HG02623 (cell line): Measurements from ENCODE around the gene TRMT2A.
"Not testable (repeated sequence)": the region's sequence is repeated elsewhere in the genome, so short reads cannot be mapped to it uniquely, and the experiment has no call there.

Experiments used
- ATAC-seq: cut with Tn5 transposase; IDR thresholded peaks from one replicate; pipeline ENCODE4 v1.9.1; 2021; ENCODE audit warnings: moderate library complexity; ENCODE audit not compliant: unreplicated experiment

Gene TRMT2A

GRCh38 chr22:20116951-20117632 lies at the start of gene TRMT2A:
Gene TRMT2A, minus strand, starts transcription at chr22:20117226. Its CDS starts 320 bp downstream, at chr22:20116906.
- peak; percentile 78 for ATAC-seq

DNA sequence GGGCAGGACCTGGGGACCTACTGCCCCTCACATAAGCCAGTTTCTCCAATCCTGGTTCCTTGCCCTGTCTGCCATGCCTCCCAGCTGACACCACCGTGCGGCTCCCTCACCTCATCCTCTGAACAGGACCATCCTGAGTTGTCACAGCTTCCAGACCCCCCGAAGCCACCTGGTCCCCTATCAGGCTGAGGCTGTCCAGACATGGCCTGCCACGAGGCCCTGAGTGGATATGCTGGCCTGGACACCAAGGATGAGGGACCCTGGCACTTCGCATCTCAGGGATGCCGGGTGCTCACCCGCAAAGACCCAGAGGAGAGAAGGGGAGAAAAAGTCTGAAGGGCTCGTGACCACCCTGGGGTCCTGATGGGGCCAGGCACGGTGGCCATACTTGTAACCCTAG lies 49.7 kb upstream of the TRMT2A start:
- ATAC-seq = no peak

DNA sequence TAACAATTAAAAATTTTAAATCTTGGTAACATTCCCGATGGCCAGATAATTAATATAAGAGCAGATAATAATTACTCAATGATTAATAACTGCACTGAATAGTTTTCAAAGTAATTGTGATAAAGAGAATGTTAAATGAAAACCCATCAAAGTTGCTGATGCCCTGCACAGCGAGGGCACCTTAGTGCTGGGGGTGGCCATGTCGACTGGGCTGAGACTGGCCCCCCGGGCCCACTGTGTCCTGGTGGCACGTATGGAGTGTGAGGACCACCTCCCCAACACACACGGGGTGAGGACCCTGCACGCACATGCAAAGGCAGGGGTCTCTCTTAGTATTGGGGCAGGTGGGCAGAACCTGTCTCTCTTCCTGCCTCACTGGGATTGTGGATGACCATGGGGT lies 48.9 kb upstream of the TRMT2A start:
- no peak for ATAC-seq

DNA sequence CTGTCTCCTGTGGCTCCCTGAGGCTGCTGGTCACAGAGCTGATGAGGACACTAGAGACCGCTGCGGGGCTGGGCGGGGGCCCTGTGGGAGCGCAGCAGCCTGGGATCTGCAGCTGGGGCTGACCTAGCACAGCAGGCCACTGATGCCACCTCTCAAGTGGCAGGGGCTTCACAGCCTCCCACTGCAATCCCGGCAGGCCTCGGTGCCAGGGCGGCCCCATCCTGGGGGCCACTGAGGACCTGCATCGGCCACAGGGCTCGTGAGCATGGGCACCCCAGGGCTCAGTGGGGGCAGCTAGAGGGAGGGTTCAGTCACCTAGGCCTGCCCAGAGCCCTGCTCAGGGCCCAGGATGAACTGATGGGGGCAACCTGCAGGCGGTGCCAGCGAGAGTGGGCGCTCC lies 48.4 kb upstream of the TRMT2A start:
- ATAC-seq = no peak

- ATAC-seq = no peak
These were observed 47.8 kb upstream of the TRMT2A start for GRCh38 chr22:20164863-20165262.

DNA sequence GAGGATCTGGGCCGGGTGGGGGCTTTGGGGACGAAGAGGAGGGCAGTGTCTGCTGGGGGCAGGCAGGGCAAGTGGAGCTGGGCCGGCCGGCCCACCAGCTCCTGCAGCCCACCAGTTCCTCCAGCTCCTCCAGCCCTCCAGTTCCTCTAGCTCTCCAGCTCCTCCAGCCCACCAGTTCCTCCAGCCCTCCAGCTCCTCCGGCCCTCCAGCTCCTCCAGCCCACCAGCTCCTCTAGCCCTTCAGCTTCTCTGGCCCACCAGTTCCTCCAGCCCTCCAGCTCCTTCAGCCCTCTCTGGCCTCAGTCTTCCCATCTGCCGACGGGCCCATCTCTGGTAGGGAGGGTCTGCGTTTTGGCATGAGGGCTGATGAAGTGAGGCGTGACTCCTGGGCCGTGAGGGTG lies 43.0 kb upstream of the TRMT2A start:
- ATAC-seq = no peak

DNA sequence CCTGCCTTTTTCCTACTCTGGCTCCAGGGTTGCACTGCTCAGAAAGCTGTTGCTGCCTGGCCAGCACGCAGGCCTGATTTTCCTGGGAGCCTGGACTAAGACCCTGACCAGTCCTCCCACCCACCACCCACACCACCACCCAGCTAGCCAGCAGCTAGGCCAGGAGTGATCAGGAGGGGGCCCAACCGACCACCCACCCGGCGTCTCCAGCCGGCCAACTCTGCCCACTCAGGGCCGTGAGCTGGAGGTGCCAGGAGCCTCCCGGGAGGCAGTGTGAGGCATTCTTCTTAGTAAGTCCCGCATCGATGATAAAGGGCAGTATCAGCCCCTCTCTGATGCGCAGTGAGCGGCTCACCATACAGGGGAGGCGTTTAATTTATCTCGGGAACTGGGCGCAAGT lies 42.5 kb upstream of the TRMT2A start:
- ATAC-seq = not testable (repeated sequence)

GRCh38 chr22:20159076-20159475 lies 42.0 kb upstream of the TRMT2A start:
- ATAC-seq = no peak

DNA sequence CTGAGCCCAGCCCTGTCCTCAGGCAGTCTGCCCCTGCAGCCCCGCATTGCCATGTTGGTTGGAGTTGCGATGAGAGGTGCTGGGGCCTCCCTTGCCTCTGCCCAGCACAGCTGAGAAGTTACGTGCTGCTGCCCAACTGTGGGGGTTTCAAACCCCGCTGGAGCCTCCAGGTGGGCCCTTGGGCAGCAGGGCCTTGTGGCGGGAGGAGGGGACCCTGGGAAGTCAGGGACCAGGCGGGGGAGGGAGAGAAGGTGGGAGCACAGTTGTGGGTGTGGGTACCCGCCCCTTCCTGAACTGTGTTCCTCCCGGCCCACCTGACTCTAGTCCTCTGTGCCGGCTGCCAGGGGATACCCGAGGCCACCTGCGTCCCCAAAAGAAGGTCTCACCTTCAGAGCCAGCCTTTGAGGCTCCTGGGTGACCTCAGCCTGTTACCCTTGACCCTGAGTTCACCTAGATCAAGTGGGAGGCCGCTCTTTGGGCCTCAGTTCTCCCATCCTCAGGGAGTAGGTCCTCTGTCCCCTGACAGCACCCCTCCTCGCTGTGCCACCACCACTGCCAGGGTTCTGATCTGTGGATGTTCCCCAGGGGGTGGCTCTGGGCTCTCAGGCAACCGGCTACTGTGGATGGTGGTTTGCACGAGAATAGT lies 41.5 kb upstream of the TRMT2A start:
- no peak for ATAC-seq

GRCh38 chr22:20157430-20158183 lies 40.6 kb upstream of the TRMT2A start:
- ATAC-seq = no peak

DNA sequence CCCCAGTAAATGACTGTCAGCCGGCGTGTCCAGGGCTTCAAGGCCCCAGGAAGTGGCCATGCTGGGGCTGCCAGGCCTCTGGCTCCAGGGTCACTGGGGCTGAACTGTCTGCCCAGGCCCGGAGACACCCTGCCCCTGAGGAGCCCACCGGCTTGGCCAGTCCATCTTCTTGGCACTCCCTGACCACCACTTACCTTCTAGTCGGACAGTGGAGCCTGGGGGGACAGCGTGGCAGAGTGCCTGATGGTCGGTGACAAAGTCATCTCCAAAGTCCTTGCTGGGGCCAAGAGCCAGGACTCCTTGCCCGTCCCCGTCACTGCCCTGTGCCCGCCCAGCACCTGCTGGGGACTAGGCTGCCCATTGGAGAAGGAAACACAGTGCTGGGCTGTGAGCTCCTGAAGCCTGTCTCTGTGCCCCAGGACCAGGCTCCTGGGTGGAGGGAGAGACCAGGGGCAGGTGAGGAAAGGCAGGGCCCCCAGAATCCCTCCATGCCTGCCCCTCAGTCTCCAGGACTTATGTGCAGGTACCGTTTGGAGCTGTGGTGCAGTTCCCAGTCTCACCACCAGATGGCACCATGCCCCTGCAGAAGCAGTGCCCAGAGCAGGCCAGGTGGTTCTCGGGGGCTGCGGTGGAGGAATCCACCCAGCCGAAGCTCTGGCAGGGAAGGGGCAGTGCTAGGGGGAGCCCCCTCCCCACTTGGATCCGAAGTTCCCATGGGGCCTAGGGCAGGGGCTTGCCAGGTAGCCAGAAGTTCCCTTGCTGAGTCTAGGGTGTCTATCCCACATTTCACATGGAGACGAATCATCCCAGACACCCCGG lies 39.8 kb upstream of the TRMT2A start:
- ATAC-seq = no peak

DNA sequence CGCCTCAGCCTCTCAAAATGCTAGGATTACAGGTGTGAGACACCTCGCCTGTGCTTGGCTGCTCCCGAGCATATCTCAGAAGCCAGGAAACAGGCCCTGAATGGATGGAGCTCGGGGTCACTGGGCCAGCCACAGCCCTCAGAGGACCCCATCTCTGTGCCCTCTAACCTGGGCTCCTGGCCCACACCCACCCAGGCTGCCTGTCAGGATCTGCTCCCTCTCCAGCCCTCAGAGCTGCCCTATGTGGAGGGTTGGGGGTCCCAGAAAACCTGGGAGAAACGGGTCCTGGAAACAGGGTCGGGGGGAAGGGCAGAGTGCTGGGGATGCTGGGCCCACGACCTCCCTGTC lies 39.0 kb upstream of the TRMT2A start:
- no peak for ATAC-seq

DNA sequence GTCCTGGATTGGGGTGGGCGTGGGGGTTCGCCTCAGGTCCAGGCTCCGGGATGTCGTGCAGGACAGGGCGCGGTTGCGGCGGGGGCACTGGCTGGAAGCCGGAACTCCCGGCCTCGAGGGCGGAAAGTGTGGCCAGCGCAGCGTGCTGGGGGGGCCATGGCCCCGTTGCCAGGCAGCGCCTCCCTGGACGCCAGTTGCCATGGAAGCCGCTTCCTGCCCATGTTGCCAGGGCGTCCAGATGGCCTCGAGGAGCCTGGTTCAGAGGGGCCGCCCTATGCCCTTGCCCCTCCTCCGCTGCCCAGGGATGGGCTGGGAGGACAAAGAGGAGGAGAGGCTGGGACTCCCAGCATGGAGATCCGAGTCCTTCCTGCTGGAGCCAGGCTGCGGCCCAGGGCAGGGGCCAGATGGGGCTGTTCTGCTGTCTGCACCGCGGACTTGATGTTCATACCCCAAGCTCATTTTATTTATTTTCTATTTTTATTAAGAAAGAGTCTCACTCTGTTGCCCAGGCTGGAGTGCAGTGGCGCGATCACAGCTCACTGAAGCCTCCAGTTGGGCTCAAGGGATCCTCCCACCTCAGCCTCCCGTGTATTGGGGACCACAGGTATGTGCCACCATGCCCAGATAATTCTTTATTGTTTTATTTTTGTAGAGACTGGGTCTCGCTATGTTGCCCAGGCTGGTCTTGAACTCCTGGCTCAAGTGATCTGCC lies 38.5 kb upstream of the TRMT2A start:
- no peak for ATAC-seq

DNA sequence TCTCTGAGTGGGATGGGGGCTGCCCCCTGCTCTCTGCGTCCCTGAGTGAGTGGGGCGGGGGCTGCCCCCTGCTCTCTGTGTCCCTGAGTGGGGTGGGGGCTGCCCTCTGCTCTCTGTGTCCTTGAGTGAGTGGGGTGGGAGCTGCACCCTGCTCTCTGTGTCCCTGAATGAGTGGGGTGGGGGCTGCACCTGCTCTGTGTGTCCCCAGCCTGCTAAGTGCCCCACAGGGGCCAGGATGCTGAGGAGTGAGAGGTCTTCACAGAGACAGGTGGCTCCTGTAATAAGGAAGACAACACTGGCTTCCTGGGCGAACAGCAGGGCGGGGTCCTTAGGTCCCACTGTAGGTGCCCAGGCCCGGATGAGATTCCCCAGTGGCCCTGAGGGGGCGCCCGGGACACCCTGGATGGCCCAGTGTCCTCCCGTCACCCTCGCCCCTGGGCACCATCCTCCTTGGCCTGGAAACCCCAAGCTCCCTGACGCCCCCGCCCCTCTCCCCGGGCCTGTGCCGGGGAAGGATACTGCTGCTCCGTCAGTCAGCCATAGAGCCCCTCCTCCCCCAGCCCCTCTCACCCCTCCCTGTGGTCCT lies 37.7 kb upstream of the TRMT2A start:
- ATAC-seq = no peak

DNA sequence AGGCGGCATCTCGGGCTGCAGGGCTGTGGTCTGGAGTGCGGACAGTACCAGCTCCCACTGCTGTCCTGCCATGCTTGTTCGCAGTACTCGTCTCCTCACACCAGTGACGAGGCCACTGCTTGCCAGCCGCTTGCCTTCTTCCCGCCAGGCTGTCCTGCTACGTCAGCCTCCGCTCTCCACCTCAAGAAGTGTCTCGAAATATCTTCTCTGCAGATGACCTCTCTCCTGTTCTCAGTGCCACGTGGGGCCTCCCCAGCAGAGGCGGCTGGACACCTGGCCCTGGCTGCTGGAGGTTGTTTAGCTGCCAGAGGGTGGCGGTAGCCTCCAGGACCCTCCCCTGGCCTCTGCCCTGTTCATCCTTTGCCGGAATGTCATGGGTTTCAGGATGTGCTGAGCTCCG lies 36.9 kb upstream of the TRMT2A start:
- no peak for ATAC-seq

GRCh38 chr22:20152464-20152890 lies 35.5 kb upstream of the TRMT2A start:
- no peak for ATAC-seq

DNA sequence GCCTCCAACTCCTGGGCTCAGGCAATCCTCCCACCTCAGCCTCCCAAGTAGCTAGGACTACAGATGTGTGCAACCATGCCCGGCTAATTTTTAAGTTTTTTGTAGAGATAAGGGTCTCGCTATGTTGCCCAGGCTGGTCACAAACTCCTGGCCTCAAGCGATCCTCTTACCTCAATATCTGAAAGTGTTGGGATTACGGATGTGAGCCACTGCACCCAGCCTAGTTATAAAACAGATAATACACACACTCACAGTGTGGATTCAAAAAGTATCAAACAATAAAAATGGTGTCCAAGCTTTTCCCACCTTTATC lies 34.2 kb upstream of the TRMT2A start:
- no peak for ATAC-seq

GRCh38 chr22:20150381-20151275 lies 33.6 kb upstream of the TRMT2A start, which contains the start of gene CCDC188:
Gene CCDC188, minus strand, starts transcription at chr22:20151055. Its CDS starts 69 bp downstream, at chr22:20150986.
- ATAC-seq = no peak
